D721Med (cell line): ENCODE data around the gene ZC3H18.
"Not testable (repeated sequence)": the region's sequence is repeated elsewhere in the genome, so short reads cannot be mapped to it uniquely, and the experiment has no call there.

Source experiments
- DNase-seq: peaks from one replicate; pipeline ENCODE4 v3.0.0; 2011; ENCODE audit warnings: low spot score; ENCODE audit not compliant: insufficient read length
- FAIRE-seq: peaks from 2 replicates; lab custom pipeline; 2011; peaks lifted over from hg19 to GRCh38; lab: Jason Lieb, UNC
- TF ChIP-seq, protein P1 (sequence below): IDR thresholded peaks from 2 replicates; pipeline ENCODE4 v1.5.1; 2012; ENCODE audit warnings: mild to moderate bottlenecking, control low read depth; ENCODE audit not compliant: insufficient read depth; ENCODE audit errors: missing control alignments

ZC3H18 gene

DNA sequence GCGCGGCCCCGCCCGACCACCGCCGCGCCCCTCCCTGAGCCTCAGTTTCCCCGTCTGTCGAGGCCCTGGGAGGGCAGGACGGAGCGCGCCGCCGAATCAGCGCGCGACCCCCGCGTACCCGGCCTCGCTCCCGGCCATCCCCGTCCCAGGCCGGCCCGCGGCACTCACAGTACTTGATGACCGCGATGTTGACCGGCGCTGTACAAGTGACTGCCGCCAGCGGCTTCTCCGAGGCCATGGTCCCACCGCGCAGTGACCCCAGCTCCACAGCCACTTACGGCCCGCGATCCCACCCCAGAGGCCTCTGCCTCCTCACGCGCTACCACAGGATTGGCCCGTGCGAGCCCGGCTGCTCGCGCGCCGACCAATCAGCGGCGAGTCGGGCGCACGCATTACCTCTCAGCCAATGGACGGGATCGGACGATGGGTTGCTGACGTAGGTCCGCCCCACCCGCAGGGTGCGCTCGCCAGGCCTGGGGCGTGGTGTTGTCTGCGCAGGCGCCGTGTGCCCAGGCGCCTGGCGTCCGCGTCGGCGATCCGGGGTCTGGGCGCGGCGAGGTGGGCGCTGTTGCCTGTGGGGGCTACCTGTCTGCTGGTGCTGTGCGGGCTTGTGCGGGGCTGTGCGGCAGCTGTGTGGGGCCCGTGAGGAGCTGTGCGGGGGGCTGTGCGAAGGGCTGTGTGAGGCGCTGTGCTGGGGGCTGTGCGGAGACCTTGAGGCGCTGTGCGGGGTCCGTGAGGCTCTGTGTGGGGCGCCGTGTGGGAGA is 92.8 kb downstream of the ZC3H18 start, which contains the start of gene MVD:
MVD (minus strand) TSS at position 249 of the 764 bp plus-strand sequence; CDS start at position 238, 11 bp downstream.
- DNase-seq = peak; percentile 83
- FAIRE-seq = no peak
- TF ChIP-seq, protein P1, sequence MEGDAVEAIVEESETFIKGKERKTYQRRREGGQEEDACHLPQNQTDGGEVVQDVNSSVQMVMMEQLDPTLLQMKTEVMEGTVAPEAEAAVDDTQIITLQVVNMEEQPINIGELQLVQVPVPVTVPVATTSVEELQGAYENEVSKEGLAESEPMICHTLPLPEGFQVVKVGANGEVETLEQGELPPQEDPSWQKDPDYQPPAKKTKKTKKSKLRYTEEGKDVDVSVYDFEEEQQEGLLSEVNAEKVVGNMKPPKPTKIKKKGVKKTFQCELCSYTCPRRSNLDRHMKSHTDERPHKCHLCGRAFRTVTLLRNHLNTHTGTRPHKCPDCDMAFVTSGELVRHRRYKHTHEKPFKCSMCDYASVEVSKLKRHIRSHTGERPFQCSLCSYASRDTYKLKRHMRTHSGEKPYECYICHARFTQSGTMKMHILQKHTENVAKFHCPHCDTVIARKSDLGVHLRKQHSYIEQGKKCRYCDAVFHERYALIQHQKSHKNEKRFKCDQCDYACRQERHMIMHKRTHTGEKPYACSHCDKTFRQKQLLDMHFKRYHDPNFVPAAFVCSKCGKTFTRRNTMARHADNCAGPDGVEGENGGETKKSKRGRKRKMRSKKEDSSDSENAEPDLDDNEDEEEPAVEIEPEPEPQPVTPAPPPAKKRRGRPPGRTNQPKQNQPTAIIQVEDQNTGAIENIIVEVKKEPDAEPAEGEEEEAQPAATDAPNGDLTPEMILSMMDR = no peak

DNA sequence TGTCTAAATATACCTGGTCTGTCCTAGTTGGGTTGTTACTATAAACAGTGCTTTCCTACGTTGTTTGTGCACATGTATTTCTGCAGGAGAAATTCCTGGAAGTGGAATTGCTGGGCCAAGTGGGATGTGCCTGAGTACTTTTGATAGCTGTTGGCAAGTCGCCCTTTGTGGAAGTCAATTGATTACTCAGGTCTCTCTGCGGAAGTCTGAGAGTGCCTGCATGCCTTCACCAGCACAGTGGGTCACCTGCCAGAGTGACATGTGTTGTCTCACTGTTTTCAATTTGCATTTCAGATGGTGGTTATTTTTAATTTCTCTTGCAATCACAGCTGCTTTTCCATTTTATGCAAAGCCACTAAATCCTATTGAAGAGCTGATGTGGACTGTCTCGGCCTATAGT is 94.9 kb downstream of the ZC3H18 start:
- DNase-seq (no peak), FAIRE-seq (no peak)
- TF ChIP-seq, protein P1 = no peak

DNA sequence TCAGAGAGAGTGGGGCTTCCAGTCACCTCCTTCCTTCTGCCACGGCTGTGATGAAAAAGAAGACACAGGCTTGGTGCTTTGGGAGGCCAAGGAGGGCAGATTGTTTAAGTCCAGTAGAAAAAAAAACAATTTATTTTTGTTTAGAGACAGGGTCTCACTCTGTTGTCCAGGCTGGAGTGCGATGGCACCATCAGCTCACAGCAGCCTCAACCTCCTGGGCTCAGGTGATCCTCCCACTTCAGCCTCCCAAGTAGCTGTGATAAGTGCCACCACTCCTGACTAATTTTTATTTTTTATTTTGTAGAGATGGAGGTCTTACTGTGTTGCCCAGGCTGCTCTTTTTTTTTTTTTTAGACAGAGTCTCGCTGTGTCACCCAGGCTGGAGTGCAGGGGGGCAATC is 95.4 kb downstream of the ZC3H18 start:
- TF ChIP-seq, protein P1 = no peak
- FAIRE-seq = no peak

DNA sequence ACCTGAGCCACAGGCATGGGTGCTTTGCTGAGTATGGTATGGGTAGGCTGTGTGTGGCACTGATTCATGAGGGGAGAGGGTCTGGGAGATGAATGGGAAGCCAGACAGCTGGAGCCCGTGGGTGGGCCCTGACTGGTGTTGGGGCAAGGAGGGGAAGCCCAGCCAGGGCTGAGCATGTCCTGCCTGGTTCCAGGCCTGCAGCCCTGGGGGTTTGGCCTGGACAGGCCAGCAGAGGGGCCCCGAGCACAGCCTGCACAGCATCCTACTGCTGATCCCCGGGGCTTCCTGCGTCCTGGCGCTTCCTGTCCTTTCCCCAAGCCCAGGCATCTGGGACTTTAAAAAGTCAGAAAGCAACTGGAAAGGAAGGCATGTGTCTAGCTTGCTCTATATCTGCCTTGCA is 97.3 kb downstream of the ZC3H18 start:
- TF ChIP-seq, protein P1 = no peak
- DNase-seq (no peak), FAIRE-seq (no peak)

More for the DNA sequence above, 95.4 kb downstream of the ZC3H18 start:
- DNase-seq = no peak

DNA sequence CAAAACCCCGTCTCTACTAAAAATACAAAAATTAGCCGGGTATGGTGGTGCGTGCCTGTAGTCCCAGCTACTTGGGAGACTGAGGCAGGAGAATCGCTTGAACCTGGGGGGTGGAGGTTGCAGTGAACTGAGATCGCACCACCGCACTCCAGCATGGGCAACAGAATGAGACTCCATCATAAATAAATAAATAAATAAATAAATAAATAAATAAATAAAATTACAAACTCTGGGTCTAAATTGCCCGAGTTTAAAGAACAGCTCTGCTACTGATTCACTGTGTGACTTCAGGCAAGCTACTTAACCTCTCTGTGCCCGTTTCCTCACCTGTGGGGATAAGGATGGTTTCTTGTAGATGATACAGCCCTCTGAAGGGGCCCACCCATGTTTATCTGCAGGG is 99.3 kb downstream of the ZC3H18 start:
- not testable (repeated sequence) for FAIRE-seq, DNase-seq

DNA sequence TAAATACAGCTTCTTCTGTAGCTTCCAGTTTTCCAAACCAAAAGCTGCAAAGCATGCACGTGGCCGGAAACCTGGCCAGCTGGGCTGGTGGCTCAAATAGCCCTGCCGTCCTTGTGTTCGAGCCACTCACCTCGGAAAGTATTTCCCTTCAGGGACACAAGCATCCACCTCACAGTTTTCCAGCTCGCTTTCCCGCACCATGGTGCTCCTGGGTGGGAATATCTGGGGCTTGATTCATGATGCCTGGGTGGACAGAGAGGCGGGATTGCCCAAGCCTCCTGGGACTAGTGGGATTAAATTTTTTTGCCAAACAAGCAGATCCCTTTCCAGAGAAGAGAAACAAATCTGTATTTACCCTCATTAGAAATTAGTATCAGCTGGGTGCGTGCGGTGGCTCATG is 99.8 kb downstream of the ZC3H18 start:
- DNase-seq (no peak), FAIRE-seq (no peak)
- TF ChIP-seq, protein P1 = no peak

DNA sequence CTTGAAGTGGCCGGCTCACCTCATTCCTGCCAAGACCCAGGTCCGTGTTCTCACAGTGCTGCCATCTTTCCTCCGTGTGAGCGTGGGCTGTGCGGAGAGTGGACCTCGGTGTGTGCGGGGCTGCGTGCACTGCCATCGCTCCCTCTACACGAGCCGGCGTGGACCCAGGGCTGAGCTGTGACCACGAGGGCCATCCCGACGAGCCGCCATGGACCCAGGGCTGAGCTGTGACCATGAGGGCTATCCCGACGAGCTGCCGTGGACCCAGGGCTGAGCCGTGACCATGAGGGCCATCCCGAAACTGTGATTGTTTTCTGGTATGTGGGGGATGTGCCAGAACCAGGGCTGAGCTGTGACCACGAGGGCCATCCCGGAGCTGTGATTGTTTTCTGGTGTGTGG is 101.6 kb downstream of the ZC3H18 start:
- TF ChIP-seq, protein P1 = no peak
- FAIRE-seq = no peak
- no peak for DNase-seq

DNA sequence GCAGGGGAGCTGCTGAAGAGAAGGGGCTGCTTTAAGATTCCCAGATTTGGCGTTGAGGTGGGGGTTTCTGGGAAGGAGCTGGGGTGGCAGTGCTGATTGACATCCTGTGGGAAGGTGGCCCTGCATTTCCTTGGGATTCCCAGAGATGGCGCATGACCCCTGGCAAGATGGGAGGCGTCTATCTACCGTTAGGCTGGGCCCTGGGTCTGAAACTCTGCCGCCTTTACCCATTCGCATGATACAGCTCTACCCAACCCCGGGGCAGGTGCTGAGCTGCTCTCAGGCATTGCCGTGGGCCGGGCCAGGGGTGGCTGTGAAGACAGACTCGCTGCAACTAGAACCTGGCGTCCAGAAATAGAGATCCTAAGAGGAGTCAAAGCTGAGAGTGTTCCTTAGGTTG is 102.6 kb downstream of the ZC3H18 start:
- FAIRE-seq = no peak
- DNase-seq = no peak
- TF ChIP-seq, protein P1 = peak; percentile 29
